Activated CD8-positive, alpha-beta memory T cell treated with anti-CD3 and anti-CD28 coated beads for 24 hours (primary cell): ENCODE measurements around the gene KIF16B.
"Not testable (repeated sequence)": the region's sequence is repeated elsewhere in the genome, so short reads cannot be mapped to it uniquely, and the experiment has no call there.

Experiments
- DNase-seq: peaks from one replicate; pipeline ENCODE4 v3.0.0-alpha.2; 2020

KIF16B gene

DNA sequence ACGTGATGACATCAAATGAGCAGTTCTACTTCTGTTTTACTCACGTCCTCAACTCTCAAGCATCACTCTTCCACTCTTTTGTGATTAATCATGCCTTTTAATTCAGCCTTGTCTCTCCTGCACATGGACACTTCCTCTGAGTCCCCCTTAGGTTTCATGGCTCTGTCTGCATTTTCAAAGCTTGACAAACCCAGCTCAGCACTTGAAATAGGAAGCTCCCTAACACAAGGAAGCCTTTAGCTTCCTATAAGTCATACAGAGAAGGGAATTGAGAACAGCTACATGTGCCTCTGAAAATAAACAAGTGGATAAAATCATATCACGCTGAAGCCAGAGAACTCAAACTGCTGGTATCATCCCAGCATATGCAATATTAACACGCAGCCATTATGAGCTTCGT, 21.2 kb downstream of the KIF16B start:
- no peak for DNase-seq

- no peak for DNase-seq
These were observed 21.6 kb downstream of the KIF16B start for GRCh38 chr20:16551607-16552006.

- no peak for DNase-seq
These were observed 25.1 kb downstream of the KIF16B start for GRCh38 chr20:16548068-16548672.

DNA sequence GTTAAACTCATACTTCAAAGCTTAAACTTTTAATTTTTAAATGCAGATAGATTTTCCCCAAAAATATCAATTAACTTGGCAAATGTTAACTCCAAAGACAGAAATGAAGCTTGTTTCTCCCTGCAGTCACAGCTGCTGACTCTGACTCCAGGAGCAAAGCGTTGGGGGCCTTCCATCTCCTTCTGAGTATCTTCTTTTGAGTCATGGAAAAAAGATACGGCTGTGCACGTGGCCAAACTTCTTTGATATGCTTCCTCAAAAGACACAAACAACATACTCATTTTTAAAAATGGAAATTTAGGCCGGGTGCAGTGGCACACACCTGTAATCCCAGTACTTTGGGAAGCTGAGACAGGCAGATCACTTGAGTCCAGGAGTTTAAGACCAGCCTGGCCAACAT, 28.3 kb downstream of the KIF16B start:
- no peak for DNase-seq

DNA sequence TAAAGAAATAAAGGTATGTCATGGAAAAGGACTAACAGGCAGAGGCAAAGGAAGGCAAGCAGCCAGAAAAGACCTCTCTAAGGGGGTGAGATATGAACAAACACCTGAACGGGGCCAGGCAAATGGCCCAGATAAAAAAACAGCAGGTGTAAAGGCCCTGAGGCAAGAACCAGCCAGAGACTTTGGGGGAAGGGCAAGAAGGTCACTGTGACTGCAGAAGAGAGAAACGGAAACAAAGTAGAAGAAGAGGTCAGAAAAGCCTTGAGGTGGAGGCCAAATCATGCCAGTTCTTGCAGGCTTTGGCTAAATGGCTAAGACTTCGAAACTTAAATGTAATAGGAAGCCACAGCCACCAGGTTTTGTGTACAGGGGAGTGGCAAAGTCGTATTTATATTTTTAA, 30.8 kb downstream of the KIF16B start:
- no peak for DNase-seq

DNA sequence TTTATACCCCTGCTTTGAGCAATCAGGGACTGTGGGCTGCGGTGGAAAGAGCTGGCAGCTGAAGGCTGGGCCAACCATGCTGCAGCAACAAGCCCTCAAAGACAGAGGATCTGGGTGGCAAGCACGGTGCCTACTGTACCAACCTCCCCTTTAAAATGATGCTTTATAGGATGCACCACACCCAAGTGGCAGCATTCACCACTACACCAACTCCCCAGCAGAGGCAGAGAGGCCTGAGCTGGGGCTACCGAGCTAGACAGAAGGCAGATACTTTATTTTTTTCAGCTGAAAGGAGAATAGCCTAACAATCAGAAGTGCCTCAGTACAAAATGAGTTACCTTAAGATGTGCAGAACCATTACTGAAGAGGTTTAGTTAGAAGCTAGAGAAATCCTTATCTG, 31.4 kb downstream of the KIF16B start:
- DNase-seq = no peak

GRCh38 chr20:16541226-16541625, 32.0 kb downstream of the KIF16B start:
- no peak for DNase-seq

DNA sequence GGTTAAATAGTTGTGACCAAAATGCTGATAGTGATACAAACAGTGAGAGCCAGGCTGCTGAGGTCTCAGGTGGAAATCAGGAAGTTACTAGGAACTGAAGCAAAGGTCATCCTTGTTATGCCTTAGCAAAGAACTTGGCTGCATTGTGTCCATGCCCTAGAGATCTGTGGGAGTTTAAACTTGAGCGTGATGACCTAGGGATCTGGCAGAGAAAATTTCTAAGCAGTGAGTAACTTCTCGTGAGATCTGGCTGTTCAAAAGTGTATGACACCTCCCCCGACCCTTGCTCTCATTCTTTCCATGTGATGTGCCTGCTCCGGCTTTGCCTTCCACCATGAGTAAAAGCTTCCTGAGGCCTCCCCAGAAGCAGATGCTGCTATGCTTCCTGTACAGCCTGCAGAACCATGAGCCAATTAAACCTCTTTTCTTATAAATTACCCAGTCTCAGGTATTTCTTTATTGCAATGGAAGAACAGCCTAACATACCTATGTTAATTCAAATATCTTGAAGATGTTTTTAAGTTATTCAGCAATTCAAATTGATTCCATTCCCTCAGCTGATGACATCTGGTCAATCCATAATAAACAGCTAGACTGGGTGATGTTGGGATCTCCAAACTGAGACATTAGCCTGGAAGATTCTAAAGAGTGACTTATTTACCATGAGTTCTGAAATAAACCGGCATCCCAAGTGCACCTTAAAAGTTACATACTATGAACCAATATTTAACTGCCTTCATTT, 33.8 kb downstream of the KIF16B start:
- DNase-seq = no peak

DNA sequence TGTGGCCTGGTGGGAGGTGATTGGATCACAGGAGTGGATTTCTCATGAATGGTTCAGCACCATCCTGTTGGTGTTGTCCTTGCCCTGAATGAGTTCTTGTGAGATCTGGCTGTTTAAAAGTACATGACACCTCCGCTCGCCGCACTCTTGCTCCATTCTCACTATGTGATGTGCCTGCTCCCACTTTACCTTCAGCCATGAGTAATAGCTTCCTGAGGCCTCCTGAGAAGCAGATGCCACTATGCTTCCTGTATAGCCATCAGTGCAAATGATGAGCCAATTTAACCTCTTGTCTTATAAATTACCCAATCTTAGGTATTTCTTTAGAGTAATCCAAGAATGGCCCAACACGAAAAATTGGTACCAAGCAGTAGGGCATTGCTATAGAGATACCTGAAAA, 34.5 kb downstream of the KIF16B start:
- DNase-seq = no peak

DNA sequence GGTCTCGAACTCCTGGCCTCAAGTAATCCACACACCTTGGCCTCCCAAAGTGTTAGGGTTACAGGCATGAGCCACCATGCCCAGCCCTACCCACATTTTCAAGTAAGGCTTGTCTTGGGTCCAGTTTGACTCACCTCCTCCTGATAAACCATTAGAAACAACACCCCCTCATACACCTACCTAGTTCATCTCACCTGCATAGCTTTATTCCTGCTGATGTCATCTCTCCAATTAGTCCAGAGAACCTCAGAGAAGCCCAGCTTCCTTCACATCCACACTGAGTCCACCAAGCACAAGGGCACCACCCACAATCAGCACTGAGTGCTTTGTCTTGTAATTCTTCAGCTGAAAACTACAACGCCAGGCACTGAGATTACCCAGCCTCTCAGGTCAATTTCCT, 35.3 kb downstream of the KIF16B start:
- no peak for DNase-seq

DNA sequence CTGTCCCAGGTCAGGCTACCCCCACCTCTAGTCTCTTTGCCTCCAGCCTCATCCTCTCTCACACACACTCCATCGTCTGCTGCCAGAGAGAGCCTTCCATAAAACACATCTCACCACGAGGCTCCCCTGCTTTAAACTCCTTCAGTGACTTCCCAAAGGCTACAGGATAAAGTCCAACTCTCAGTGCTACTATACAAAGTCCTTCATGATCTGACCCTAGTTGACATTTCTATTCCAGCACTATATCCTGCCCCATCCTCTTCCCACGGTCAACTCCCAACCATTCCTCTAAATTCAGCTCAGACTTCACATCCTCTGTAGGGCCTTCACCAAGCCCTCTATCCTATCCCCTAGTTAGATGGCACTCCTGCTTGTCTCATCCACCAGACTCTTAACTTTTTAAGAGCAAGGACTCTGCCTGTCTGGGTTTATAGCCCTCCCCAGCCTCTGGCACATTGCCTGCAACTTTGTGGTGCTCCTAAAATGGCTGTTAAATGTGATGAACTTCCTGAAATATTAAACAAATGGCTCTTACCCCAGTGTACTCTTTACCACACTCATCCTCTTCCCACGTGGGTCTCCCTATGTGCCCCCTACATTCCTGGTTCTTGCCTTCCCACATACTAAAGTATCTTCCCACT, 36.1 kb downstream of the KIF16B start:
- no peak for DNase-seq

DNA sequence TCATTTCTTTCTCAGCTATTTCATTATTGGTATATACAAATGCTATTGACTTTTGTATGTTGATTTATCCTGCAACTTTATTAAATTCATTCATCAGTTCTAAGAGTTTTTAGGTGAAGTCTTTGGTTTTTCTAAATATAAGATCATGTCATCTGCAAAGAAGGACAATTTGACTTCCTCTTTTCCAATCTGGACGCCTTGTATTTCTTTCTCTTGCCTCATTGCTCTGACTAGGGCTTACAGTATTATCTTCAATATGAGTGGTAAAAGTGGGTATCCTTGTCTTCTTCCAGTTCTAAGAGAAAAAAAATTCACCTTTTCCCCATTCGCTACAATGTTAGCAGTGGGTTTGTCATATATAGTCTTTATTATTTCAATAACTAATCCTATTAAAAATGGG, 38.0 kb downstream of the KIF16B start:
- DNase-seq = no peak

DNA sequence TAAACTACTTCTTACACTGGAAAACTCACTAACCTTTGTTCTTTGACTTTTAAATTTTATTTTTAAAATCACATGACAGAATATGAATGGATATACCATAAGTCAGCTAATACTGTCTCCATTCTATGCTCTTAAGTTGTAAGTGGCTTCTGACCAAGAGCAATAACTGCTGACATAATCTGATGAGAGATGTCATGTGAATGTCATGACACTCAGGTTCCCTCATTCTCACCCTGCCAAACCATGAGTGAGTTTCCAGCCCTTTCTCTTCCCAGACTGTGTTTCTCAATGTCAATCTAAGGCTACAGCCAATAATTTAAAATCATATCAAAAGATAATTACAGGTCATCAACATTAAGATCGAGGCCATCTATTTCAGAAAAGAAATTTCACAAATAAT, 39.7 kb downstream of the KIF16B start:
- no peak for DNase-seq

GRCh38 chr20:16531485-16531884, 41.8 kb downstream of the KIF16B start:
- DNase-seq = no peak

- no peak for DNase-seq
These were observed 43.0 kb downstream of the KIF16B start for GRCh38 chr20:16530201-16530681.

DNA sequence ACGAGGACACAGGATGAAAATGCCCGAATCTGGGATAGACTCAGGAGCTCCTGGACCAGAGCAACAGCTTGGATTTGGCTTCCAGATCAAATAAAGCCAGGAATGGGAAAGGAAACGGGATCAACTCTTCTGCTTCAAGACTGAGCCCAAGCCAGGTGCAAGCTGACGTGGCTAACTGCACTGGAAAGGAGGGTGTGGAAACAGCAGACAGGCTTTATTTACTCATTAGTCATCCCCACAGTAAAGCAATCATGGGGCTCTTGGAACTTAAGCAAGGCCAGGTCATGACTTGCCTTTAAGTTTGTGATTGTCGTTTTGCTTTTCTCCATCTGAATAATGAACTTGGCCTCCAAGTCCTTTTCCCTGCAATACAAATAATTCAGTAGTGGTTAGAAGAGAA, 45.2 kb downstream of the KIF16B start:
- no peak for DNase-seq

GRCh38 chr20:16527438-16527837, 45.8 kb downstream of the KIF16B start:
- DNase-seq = no peak

DNA sequence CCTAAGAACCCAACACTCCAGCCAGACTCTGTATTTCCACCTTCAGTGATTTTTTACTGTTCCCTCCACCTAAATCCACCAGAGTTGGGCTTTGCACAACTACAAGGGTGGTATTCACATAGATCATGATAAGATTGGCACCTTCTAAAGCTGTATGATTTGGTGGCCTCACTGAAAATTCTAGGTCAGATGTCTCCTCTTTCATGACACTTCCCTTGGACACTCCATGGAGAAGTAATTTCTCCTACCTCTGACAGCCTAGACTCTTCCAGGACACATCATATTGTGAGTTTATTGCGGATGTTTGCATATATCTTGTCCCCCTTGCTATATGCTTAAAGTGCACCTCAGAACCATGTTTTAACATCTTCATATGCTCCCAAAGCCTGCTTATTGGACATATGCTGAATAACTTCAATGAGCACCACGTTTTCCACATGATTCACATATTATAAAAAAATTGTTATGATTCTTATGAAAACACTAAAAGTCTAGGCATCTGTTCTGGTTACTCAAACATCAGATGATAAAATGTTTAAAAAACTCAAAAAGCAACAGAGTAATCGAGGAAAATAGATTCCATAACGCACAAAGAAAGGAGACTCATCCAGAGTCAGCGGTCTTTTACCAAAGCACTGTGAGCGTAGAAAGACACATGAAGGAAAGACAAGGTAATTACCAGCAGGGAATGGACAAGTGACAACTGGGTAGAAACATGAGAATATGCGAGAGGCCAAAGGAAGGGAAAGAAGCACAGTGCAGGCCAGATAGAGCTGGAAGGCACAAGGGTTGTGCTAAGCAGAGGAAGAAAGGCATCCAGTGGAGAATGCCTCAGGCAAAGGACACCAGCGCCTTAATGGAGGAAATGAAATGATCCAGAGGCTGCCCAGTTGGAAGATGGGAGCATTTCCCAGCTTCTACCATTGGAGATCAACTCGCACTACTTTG, 46.5 kb downstream of the KIF16B start:
- no peak for DNase-seq

DNA sequence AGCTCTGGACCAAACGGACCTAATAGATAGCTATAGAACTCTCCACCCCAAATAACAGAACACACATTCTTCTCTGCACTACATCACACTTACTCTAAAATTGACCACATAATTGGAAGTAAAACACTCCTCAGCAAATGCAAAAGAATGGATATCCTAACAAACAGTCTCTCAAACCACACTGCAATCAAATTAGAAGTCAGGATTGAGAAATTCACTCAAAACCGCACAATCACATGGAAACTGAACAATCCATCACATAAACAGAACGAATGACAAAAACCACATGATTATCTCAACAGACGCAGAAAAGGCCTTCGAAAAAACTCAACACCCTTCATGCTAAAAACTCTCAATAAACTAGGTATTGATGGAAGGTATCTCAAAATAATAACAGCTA, 50.6 kb downstream of the KIF16B start:
- DNase-seq = not testable (repeated sequence)

DNA sequence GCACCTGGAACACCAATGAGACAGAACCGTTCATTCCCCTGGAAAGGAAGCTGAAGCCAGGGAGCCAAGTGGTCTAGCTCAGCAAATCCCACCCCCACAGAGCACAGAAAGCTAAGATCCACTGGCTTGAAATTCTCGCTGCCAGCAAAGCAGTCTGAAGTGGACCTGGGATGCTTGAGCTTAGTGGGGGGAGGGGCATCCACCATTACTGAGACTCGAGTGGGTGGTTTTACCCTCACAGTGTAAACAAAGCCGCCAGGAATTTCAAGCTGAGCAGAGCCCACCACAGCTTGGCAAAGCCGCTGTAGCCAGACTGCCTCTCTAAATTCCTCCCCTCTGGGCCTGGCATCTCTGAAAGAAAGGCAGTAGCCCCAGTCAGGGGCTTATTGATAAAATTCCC, 53.1 kb downstream of the KIF16B start:
- no peak for DNase-seq

GRCh38 chr20:16519673-16520072, 53.6 kb downstream of the KIF16B start:
- not testable (repeated sequence) for DNase-seq

GRCh38 chr20:16518784-16519084, 54.5 kb downstream of the KIF16B start:
- no peak for DNase-seq
